ENCODE measurements around the gene CAPN5.

The CAPN5 gene

GRCh38 chr11:77144857-77145428, 78.2 kb downstream of the CAPN5 start:
- Histone ChIP-seq H2BK5ac (ENCODE audit: low read depth, low read length, poor library complexity) (no peak overlapping the region), H3K18ac (ENCODE audit: low read length) (no peak overlapping the region), H3K4me3 (ENCODE audit: low read depth, low read length) (no peak overlapping the region), H3K4me2 (ENCODE audit: low read length) (no peak overlapping the region), H3K27ac (ENCODE audit: low read depth, low read length) (no peak overlapping the region), H3K23ac (ENCODE audit: low read length) (no peak overlapping the region), H4K8ac (ENCODE audit: low read depth, low read length) (no peak overlapping the region), H3K14ac (ENCODE audit: low read length) (no peak overlapping the region), H4K12ac (ENCODE audit: low read depth, low read length) (no peak overlapping the region), H3K36me3 (ENCODE audit: control insufficient read depth in 1 of 2, insufficient read depth in 2 of 2, low read length in 2 of 2) (no peaks in the 10 kb centered on the region), H4K91ac (ENCODE audit: low read depth, low read length) (no peak overlapping the region), H2AFZ (ENCODE audit: insufficient read depth, low read length, poor library complexity) (no peak overlapping the region), H3K9ac (ENCODE audit: low read length) (no peak overlapping the region), H3K4ac (ENCODE audit: low read depth, low read length) (no peak overlapping the region), H3K79me1 (ENCODE audit: low read length) (peaks cover 6% of the 10 kb centered on the region), H2AK5ac (ENCODE audit: low read length) (no peak overlapping the region), H3K27me3 (ENCODE audit: insufficient read depth, low read length) (peaks cover 4% of the 10 kb centered on the region), H2BK12ac (ENCODE audit: low read length) (no peak overlapping the region), H3K4me1 (ENCODE audit: control insufficient read depth in 1 of 2, insufficient read depth in 2 of 2, low read length in 2 of 2) (peaks cover 14 to 27% of the 10 kb centered on the region in 2 experiments), H3K79me2 (ENCODE audit: control insufficient read depth, insufficient read depth, low read length, poor library complexity) (no peaks in the 10 kb centered on the region), H3K9me3 (ENCODE audit: insufficient read depth, low read depth, low read length) (peaks cover 4% of the 10 kb centered on the region), H2BK120ac (ENCODE audit: insufficient read depth, low read length, poor library complexity) (no peak overlapping the region)
- no peak for DNase-seq
- no CpG with 5 or more reads among the region's 7 CpGs for WGBS (ENCODE audit: extremely low coverage, insufficient coverage, insufficient read length)

GRCh38 chr11:77146261-77147035, 79.7 kb downstream of the CAPN5 start:
- H3K9me3 ChIP-seq (ENCODE audit: insufficient read depth, low read depth, low read length): peaks cover 3% of the 10 kb centered on the region
- no peak overlapping the region for H2BK5ac ChIP-seq (ENCODE audit: low read depth, low read length, poor library complexity)
- H3K18ac ChIP-seq (ENCODE audit: low read length): no peak overlapping the region
- H3K79me1 ChIP-seq (ENCODE audit: low read length): peaks cover 1% of the 10 kb centered on the region
- H3K4me1 ChIP-seq (ENCODE audit: control insufficient read depth in 1 of 2, insufficient read depth in 2 of 2, low read length in 2 of 2): peaks cover 8 to 20% of the 10 kb centered on the region in 2 experiments
- H4K8ac ChIP-seq (ENCODE audit: low read depth, low read length): no peak overlapping the region
- no CpG with 5 or more reads among the region's 10 CpGs for WGBS (ENCODE audit: extremely low coverage, insufficient coverage, insufficient read length)
- H3K23ac ChIP-seq (ENCODE audit: low read length): no peak overlapping the region
- H3K14ac ChIP-seq (ENCODE audit: low read length): no peak overlapping the region
- no peak for DNase-seq
- H2BK120ac ChIP-seq (ENCODE audit: insufficient read depth, low read length, poor library complexity): no peak overlapping the region
- H2AK5ac ChIP-seq (ENCODE audit: low read length): no peak overlapping the region
- H3K79me2 ChIP-seq (ENCODE audit: control insufficient read depth, insufficient read depth, low read length, poor library complexity): no peaks in the 10 kb centered on the region
- H3K4me2 ChIP-seq (ENCODE audit: low read length): no peak overlapping the region
- H4K12ac ChIP-seq (ENCODE audit: low read depth, low read length): no peak overlapping the region
- H3K36me3 ChIP-seq (ENCODE audit: control insufficient read depth in 1 of 2, insufficient read depth in 2 of 2, low read length in 2 of 2): no peaks in the 10 kb centered on the region
- H3K4ac ChIP-seq (ENCODE audit: low read depth, low read length): no peak overlapping the region
- no peak overlapping the region for H2BK12ac ChIP-seq (ENCODE audit: low read length)
- no peak overlapping the region for H2AFZ ChIP-seq (ENCODE audit: insufficient read depth, low read length, poor library complexity)
- H3K9ac ChIP-seq (ENCODE audit: low read length): no peak overlapping the region
- peaks cover 4% of the 10 kb centered on the region for H3K27me3 ChIP-seq (ENCODE audit: insufficient read depth, low read length)
- H3K27ac ChIP-seq (ENCODE audit: low read depth, low read length): no peak overlapping the region
- no peak overlapping the region for H3K4me3 ChIP-seq (ENCODE audit: low read depth, low read length)
- H4K91ac ChIP-seq (ENCODE audit: low read depth, low read length): no peak overlapping the region

GRCh38 chr11:77147036-77147315, 80.2 kb downstream of the CAPN5 start:
- Histone ChIP-seq H3K23ac (ENCODE audit: low read length) (no peak overlapping the region), H3K4ac (ENCODE audit: low read depth, low read length) (no peak overlapping the region), H4K91ac (ENCODE audit: low read depth, low read length) (no peak overlapping the region), H3K14ac (ENCODE audit: low read length) (no peak overlapping the region), H3K4me2 (ENCODE audit: low read length) (no peak overlapping the region), H2BK12ac (ENCODE audit: low read length) (no peak overlapping the region), H2AFZ (ENCODE audit: insufficient read depth, low read length, poor library complexity) (no peak overlapping the region), H3K36me3 (ENCODE audit: control insufficient read depth in 1 of 2, insufficient read depth in 2 of 2, low read length in 2 of 2) (no peaks in the 10 kb centered on the region), H3K9me3 (ENCODE audit: insufficient read depth, low read depth, low read length) (peaks cover 2% of the 10 kb centered on the region), H3K4me3 (ENCODE audit: low read depth, low read length) (no peak overlapping the region), H2AK5ac (ENCODE audit: low read length) (no peak overlapping the region), H3K27me3 (ENCODE audit: insufficient read depth, low read length) (peaks cover 4% of the 10 kb centered on the region), H4K8ac (ENCODE audit: low read depth, low read length) (no peak overlapping the region), H3K9ac (ENCODE audit: low read length) (no peak overlapping the region), H3K79me1 (ENCODE audit: low read length) (no peaks in the 10 kb centered on the region), H4K12ac (ENCODE audit: low read depth, low read length) (no peak overlapping the region), H2BK5ac (ENCODE audit: low read depth, low read length, poor library complexity) (no peak overlapping the region), H3K27ac (ENCODE audit: low read depth, low read length) (no peak overlapping the region), H3K4me1 (ENCODE audit: control insufficient read depth in 1 of 2, insufficient read depth in 2 of 2, low read length in 2 of 2) (peaks cover 7 to 15% of the 10 kb centered on the region in 2 experiments), H3K18ac (ENCODE audit: low read length) (no peak overlapping the region), H2BK120ac (ENCODE audit: insufficient read depth, low read length, poor library complexity) (no peak overlapping the region), H3K79me2 (ENCODE audit: control insufficient read depth, insufficient read depth, low read length, poor library complexity) (no peaks in the 10 kb centered on the region)
- DNase-seq: no peak
- no CpG with 5 or more reads among the region's 1 CpG for WGBS (ENCODE audit: extremely low coverage, insufficient coverage, insufficient read length)

GRCh38 chr11:77147668-77148321, 81.0 kb downstream of the CAPN5 start:
- Histone ChIP-seq H3K14ac (ENCODE audit: low read length) (no peak overlapping the region), H2BK5ac (ENCODE audit: low read depth, low read length, poor library complexity) (no peak overlapping the region), H2AK5ac (ENCODE audit: low read length) (no peak overlapping the region), H3K9ac (ENCODE audit: low read length) (no peak overlapping the region), H3K4me1 (ENCODE audit: control insufficient read depth in 1 of 2, insufficient read depth in 2 of 2, low read length in 2 of 2) (peaks cover 0 to 7% of the 10 kb centered on the region in 2 experiments), H3K27me3 (ENCODE audit: insufficient read depth, low read length) (peaks cover 4% of the 10 kb centered on the region), H3K4me3 (ENCODE audit: low read depth, low read length) (peak overlapping the region; percentile 25), H3K79me1 (ENCODE audit: low read length) (no peaks in the 10 kb centered on the region), H3K36me3 (ENCODE audit: control insufficient read depth in 1 of 2, insufficient read depth in 2 of 2, low read length in 2 of 2) (no peaks in the 10 kb centered on the region), H2BK120ac (ENCODE audit: insufficient read depth, low read length, poor library complexity) (no peak overlapping the region), H2BK12ac (ENCODE audit: low read length) (no peak overlapping the region), H4K8ac (ENCODE audit: low read depth, low read length) (no peak overlapping the region), H3K9me3 (ENCODE audit: insufficient read depth, low read depth, low read length) (peaks cover 2% of the 10 kb centered on the region), H4K91ac (ENCODE audit: low read depth, low read length) (no peak overlapping the region), H2AFZ (ENCODE audit: insufficient read depth, low read length, poor library complexity) (no peak overlapping the region), H3K79me2 (ENCODE audit: control insufficient read depth, insufficient read depth, low read length, poor library complexity) (no peaks in the 10 kb centered on the region), H3K23ac (ENCODE audit: low read length) (no peak overlapping the region), H3K4ac (ENCODE audit: low read depth, low read length) (no peak overlapping the region), H3K4me2 (ENCODE audit: low read length) (peak overlapping the region; percentile 59), H3K18ac (ENCODE audit: low read length) (no peak overlapping the region), H3K27ac (ENCODE audit: low read depth, low read length) (no peak overlapping the region), H4K12ac (ENCODE audit: low read depth, low read length) (no peak overlapping the region)
- WGBS (ENCODE audit: extremely low coverage, insufficient coverage, insufficient read length): no CpG with 5 or more reads among the region's 47 CpGs
- no peak for DNase-seq
